PC-3 (cell line): ENCODE results near the gene GBE1. TPM values are rescaled to one million over a fixed set of nuclear protein-coding genes. Genes with fewer than 3 reads are reported as not detected.

Experiments used
- ATAC-seq: fragments of 200-7000 bp; cut with Tn5 transposase; 2 replicates; pipeline ENCODE4 v1.9.1; 2020; ENCODE audit warnings: mild to moderate bottlenecking, moderate library complexity
- BruUV-seq: library from RNA; stranded (reverse); fragments of 400-500 nt; replicated peaks from 2 replicates; lab custom pipeline; 2021; lab: Mats Ljungman, UMichigan
- CTCF ChIA-PET: fragments of 300-600 bp; sonication (Branson Sonifier 250); formaldehyde crosslinking; loops from one replicate; lab custom pipeline; 2022; ENCODE audit warnings: antibody characterized with exemption; lab: Charles Lee
- POLR2A ChIA-PET: fragments of 300-600 bp; sonication (Branson Sonifier 250); formaldehyde crosslinking; loops from one replicate; lab custom pipeline; 2022; ENCODE audit warnings: antibody characterized with exemption; ENCODE audit not compliant: unreplicated experiment; lab: Charles Lee
- DNase-seq: peaks from one replicate; pipeline ENCODE4 v3.0.0-alpha.2; 2015
- H2AFZ ChIP-seq: fragments of 300-600 bp; sonication (generic); 2 replicates; pipeline ENCODE4 v1.6.0; 2016; ENCODE audit warnings: antibody characterized with exemption, low read length
- H3F3A ChIP-seq: fragments of 300-600 bp; sonication (generic); one replicate; pipeline ENCODE4 v1.6.0; 2017; ENCODE audit warnings: antibody characterized with exemption, low read length, control low read depth, mild to moderate bottlenecking; ENCODE audit not compliant: unreplicated experiment
- H3K27ac ChIP-seq: fragments of 300-600 bp; sonication (generic); 2 replicates; pipeline ENCODE4 v1.5.1; 2016; ENCODE audit warnings: mild to moderate bottlenecking, low read length
- H3K27me3 ChIP-seq: fragments of 300-600 bp; sonication (generic); 2 replicates; pipeline ENCODE4 v1.6.1; 2016; ENCODE audit warnings: low read length, mixed read lengths
- H3K36me3 ChIP-seq: fragments of 300-600 bp; sonication (generic); 2 replicates; pipeline ENCODE4 v1.6.1; 2016; ENCODE audit warnings: low read depth, mixed run types, low read length, mixed read lengths
- H3K4me1 ChIP-seq: fragments of 300-600 bp; sonication (generic); 2 replicates; pipeline ENCODE4 v1.5.1; 2016; ENCODE audit warnings: low read length; ENCODE audit not compliant: insufficient read depth
- H3K4me2 ChIP-seq: fragments of 300-600 bp; sonication (generic); 2 replicates; pipeline ENCODE4 v1.6.0; 2016; ENCODE audit warnings: low read length
- H3K4me3 ChIP-seq: fragments of 300-600 bp; sonication (generic); 2 replicates; pipeline ENCODE4 v1.5.1; 2016; ENCODE audit warnings: mild to moderate bottlenecking, low read length, mixed read lengths
- H3K79me2 ChIP-seq: fragments of 300-600 bp; sonication (generic); 2 replicates; pipeline ENCODE4 v1.6.1; 2017; ENCODE audit warnings: low read length, mixed read lengths
- H3K9ac ChIP-seq: fragments of 300-600 bp; sonication (generic); 2 replicates; pipeline ENCODE4 v1.6.0; 2016; ENCODE audit warnings: mild to moderate bottlenecking, low read length
- H3K9me2 ChIP-seq: fragments of 300-600 bp; sonication (generic); replicated peaks from 2 replicates; pipeline ENCODE4 v1.6.1; 2016; ENCODE audit warnings: mixed run types, low read length, mixed read lengths
- H3K9me3 ChIP-seq: fragments of 300-600 bp; sonication (generic); 2 replicates; pipeline ENCODE4 v1.6.1; 2016; ENCODE audit warnings: low read length, mixed read lengths
- H4K20me1 ChIP-seq: fragments of 300-600 bp; sonication (generic); 2 replicates; pipeline ENCODE4 v1.6.1; 2016; ENCODE audit warnings: low read length, mixed read lengths
- EZH2 ChIP-seq: fragments of 300-600 bp; sonication (generic); IDR thresholded peaks from one replicate; pipeline ENCODE4 v1.6.1; 2017; ENCODE audit warnings: antibody characterized with exemption, mild to moderate bottlenecking, low read length; ENCODE audit not compliant: unreplicated experiment
- EZH2phosphoT487 ChIP-seq: fragments of 300-600 bp; sonication (generic); IDR thresholded peaks from 2 replicates; pipeline ENCODE4 v1.6.1; 2018; ENCODE audit warnings: mild to moderate bottlenecking, antibody characterized with exemption, low read length, borderline replicate concordance
- intact Hi-C: fragments of 100-400 bp; cut with micrococcal nuclease; formaldehyde crosslinking; loops from 2 replicates; pipeline ENCODE4 v1.9.0; 2023
- total RNA-seq: library from RNA; depleted of rRNA; stranded (reverse); fragments of >200 nt; gene quantifications from 2 replicates; pipeline ENCODE4 v1.2.3, GENCODE V29; 2014
- TF ChIP-seq, protein P1 (sequence below): fragments of 300-600 bp; sonication (generic); conservative IDR thresholded peaks from 2 replicates; pipeline ENCODE4 v1.5.1; 2017; ENCODE audit warnings: antibody characterized with exemption, low read depth, mild to moderate bottlenecking, low read length

The GBE1 gene
- total RNA-seq, 1 experiment from 2014 or later = 57.7 TPM

- CTCF ChIA-PET = no interaction called here
- no peaks in the 10 kb centered on the region for H3F3A ChIP-seq
These were observed 38.0 kb upstream of the GBE1 start for GRCh38 chr3:81799403-81799802.

GRCh38 chr3:81793410-81793809 lies 32.0 kb upstream of the GBE1 start:
- H3K79me2 ChIP-seq = no peaks in the 10 kb centered on the region
- intact Hi-C loops = no loop called here
- DNase-seq = no peak
- ChIA-PET CTCF (no interaction called here), POLR2A (no interaction called here)
- no peak overlapping the region for H3K9ac ChIP-seq
- no peaks in the 10 kb centered on the region for H3F3A ChIP-seq
- H3K27me3 ChIP-seq = no peaks in the 10 kb centered on the region
- BruUV-seq = no TSS peak
- no peak for ATAC-seq
- H3K36me3 ChIP-seq = no peaks in the 10 kb centered on the region
- no peak overlapping the region for H3K4me2 ChIP-seq
- no peaks in the 10 kb centered on the region for H4K20me1 ChIP-seq
- H3K9me2 ChIP-seq = no peaks in the 10 kb centered on the region
- H3K4me3 ChIP-seq = no peak overlapping the region
- H3K9me3 ChIP-seq = no peaks in the 10 kb centered on the region
- no peaks in the 10 kb centered on the region for H3K4me1 ChIP-seq
- no peak overlapping the region for H3K27ac ChIP-seq
- TF ChIP-seq EZH2 (no peak), EZH2phosphoT487 (no peak)
- no peak overlapping the region for H2AFZ ChIP-seq

More at GRCh38 chr3:81799403-81799802, 38.0 kb upstream of the GBE1 start:
- H3K4me3 ChIP-seq = no peak overlapping the region
- POLR2A ChIA-PET = no interaction called here
- no TSS peak for BruUV-seq
- H2AFZ ChIP-seq = no peak overlapping the region
- intact Hi-C loops = no loop called here
- H3K36me3 ChIP-seq = no peaks in the 10 kb centered on the region
- no peak overlapping the region for H3K27ac ChIP-seq
- DNase-seq (no peak), ATAC-seq (no peak)
- no peaks in the 10 kb centered on the region for H3K27me3 ChIP-seq
- no peaks in the 10 kb centered on the region for H3K9me2 ChIP-seq
- TF ChIP-seq EZH2phosphoT487 (no peak), EZH2 (no peak)
- TF ChIP-seq, protein P1, sequence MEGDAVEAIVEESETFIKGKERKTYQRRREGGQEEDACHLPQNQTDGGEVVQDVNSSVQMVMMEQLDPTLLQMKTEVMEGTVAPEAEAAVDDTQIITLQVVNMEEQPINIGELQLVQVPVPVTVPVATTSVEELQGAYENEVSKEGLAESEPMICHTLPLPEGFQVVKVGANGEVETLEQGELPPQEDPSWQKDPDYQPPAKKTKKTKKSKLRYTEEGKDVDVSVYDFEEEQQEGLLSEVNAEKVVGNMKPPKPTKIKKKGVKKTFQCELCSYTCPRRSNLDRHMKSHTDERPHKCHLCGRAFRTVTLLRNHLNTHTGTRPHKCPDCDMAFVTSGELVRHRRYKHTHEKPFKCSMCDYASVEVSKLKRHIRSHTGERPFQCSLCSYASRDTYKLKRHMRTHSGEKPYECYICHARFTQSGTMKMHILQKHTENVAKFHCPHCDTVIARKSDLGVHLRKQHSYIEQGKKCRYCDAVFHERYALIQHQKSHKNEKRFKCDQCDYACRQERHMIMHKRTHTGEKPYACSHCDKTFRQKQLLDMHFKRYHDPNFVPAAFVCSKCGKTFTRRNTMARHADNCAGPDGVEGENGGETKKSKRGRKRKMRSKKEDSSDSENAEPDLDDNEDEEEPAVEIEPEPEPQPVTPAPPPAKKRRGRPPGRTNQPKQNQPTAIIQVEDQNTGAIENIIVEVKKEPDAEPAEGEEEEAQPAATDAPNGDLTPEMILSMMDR = no peak
- H3K79me2 ChIP-seq = no peaks in the 10 kb centered on the region
- no peaks in the 10 kb centered on the region for H3K4me1 ChIP-seq
- H3K9ac ChIP-seq = no peak overlapping the region
- no peaks in the 10 kb centered on the region for H4K20me1 ChIP-seq
- H3K9me3 ChIP-seq = no peaks in the 10 kb centered on the region
- H3K4me2 ChIP-seq = no peak overlapping the region

DNA sequence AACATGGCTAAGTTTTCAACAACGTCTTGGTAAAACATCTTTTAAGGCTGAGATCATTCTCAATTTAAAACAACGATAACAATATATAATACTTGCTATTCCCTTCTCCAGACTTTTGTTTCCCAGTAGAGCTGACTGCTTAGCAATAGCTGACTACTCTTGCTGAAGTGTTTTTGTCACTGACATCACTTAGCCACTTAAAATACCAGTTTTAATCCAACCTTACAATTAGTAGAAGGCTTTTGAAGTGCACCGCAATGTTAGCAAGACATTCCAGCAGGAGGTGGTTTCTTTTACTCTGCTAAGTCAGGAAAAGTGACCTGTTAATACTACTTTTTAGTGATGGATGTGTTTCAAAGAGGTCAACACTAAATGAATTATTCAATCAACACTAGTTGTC lies 28.7 kb upstream of the GBE1 start:
- Histone ChIP-seq H3K79me2 (no peaks in the 10 kb centered on the region), H2AFZ (no peak overlapping the region), H4K20me1 (no peaks in the 10 kb centered on the region), H3K4me3 (no peak overlapping the region), H3K4me1 (no peaks in the 10 kb centered on the region), H3K27me3 (no peaks in the 10 kb centered on the region; the same call in 1 of the 2 replicates), H3K9me3 (no peaks in the 10 kb centered on the region), H3K27ac (no peak overlapping the region), H3K9ac (no peak overlapping the region), H3F3A (no peaks in the 10 kb centered on the region), H3K9me2 (no peaks in the 10 kb centered on the region), H3K4me2 (no peak overlapping the region), H3K36me3 (no peaks in the 10 kb centered on the region)
- ATAC-seq (no peak), DNase-seq (no peak)
- CTCF ChIA-PET = no interaction called here
- TF ChIP-seq EZH2 = no peak
- intact Hi-C loops = no loop called here
- POLR2A ChIA-PET = no interaction called here
- no TSS peak for BruUV-seq

- Histone ChIP-seq H3K27me3 (no peaks in the 10 kb centered on the region; the same call in 1 of the 2 replicates), H3K36me3 (no peaks in the 10 kb centered on the region), H4K20me1 (no peaks in the 10 kb centered on the region), H3K4me3 (no peak overlapping the region), H3K9ac (no peak overlapping the region), H2AFZ (no peak overlapping the region), H3K4me2 (no peak overlapping the region), H3K79me2 (no peaks in the 10 kb centered on the region), H3K4me1 (no peaks in the 10 kb centered on the region), H3K9me2 (no peaks in the 10 kb centered on the region), H3K27ac (no peak overlapping the region), H3F3A (no peaks in the 10 kb centered on the region), H3K9me3 (no peaks in the 10 kb centered on the region)
- ChIA-PET CTCF (no interaction called here), POLR2A (no interaction called here)
- DNase-seq (no peak), ATAC-seq (no peak)
- intact Hi-C loops = no loop called here
- TF ChIP-seq EZH2 (no peak), EZH2phosphoT487 (no peak)
- TF ChIP-seq, protein P1 = no peak
- no TSS peak for BruUV-seq
These were observed 28.2 kb upstream of the GBE1 start for GRCh38 chr3:81789691-81790090.
